Measurements from ENCODE around the gene PLAAT2.

- TF ChIP-seq POLR2A (IDR thresholded peaks at IDR 0.05): no peak
- TF ChIP-seq, protein P1, sequence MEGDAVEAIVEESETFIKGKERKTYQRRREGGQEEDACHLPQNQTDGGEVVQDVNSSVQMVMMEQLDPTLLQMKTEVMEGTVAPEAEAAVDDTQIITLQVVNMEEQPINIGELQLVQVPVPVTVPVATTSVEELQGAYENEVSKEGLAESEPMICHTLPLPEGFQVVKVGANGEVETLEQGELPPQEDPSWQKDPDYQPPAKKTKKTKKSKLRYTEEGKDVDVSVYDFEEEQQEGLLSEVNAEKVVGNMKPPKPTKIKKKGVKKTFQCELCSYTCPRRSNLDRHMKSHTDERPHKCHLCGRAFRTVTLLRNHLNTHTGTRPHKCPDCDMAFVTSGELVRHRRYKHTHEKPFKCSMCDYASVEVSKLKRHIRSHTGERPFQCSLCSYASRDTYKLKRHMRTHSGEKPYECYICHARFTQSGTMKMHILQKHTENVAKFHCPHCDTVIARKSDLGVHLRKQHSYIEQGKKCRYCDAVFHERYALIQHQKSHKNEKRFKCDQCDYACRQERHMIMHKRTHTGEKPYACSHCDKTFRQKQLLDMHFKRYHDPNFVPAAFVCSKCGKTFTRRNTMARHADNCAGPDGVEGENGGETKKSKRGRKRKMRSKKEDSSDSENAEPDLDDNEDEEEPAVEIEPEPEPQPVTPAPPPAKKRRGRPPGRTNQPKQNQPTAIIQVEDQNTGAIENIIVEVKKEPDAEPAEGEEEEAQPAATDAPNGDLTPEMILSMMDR (IDR thresholded peaks at IDR 0.05): no peak
Measured at GRCh38 chr11:63612181-63612580, 49.0 kb upstream of the PLAAT2 start.
